ENCODE results near the gene CLTC. TPM values are rescaled to one million over a fixed set of nuclear protein-coding genes. Genes with fewer than 3 reads are reported as not detected.

Gene CLTC
- total and polyA plus RNA-seq, 2 of the 4 experiments (the other 2 are of a cell fraction): 181 to 641 TPM

DNA sequence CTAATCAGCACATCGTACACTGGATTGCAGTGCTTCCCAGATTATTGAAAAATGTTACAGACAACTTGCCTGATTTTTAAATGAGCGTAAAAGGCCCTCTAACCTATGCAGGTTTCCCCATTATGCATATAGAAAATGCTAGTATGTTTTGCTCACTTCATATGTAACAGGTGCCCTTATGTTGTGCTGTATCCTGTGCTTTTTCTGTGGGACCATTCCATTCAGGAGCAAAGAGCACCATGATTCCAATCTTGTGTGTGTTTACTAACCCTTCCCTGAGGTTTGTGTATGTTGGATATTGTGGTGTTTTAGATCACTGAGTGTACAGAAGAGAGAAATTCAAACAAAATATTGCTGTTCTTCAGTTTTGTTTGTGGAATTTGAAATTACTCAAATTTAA is 74.6 kb downstream of the CLTC start:
- intact Hi-C loops (cut with micrococcal nuclease): no loop called here
- Histone ChIP-seq H3K36me3 (ENCODE audit: control insufficient read depth, insufficient read depth, low read length) (peaks cover 57% of the 10 kb centered on the region), H4K5ac (ENCODE audit: low read depth, low read length) (no peak overlapping the region), H3K23ac (ENCODE audit: low read depth, low read length) (no peak overlapping the region), H3K9me3 (ENCODE audit: control insufficient read depth, insufficient read depth, low read length) (no peaks in the 10 kb centered on the region), H3K18ac (ENCODE audit: low read depth, low read length) (no peak overlapping the region), H2BK15ac (ENCODE audit: low read depth, low read length) (no peak overlapping the region), H4K91ac (ENCODE audit: insufficient read depth, low read depth, low read length) (no peak overlapping the region), H3K27ac (ENCODE audit: insufficient read depth, low read length) (no peak overlapping the region), H3K4me3 (ENCODE audit: insufficient read depth, low read depth, low read length) (no peak overlapping the region), H3K79me1 (ENCODE audit: low read depth in 1 of 2, low read length in 2 of 2) (peaks cover 36 to 63% of the 10 kb centered on the region in 2 experiments), H4K8ac (ENCODE audit: low read depth in 2 of 2, low read length in 2 of 2) (no peak overlapping the region), H3K27me3 (ENCODE audit: control insufficient read depth, insufficient read depth, low read length) (no peaks in the 10 kb centered on the region), H3K14ac (replicated peaks; ENCODE audit: low read depth, low read length) (no peak overlapping the region), H2BK20ac (ENCODE audit: low read depth, low read length) (no peak overlapping the region), H3K9me1 (ENCODE audit: insufficient read depth, low read length) (peaks cover 12% of the 10 kb centered on the region; the same call in 1 of the 2 replicates), H3K4ac (ENCODE audit: low read depth, low read length) (no peak overlapping the region), H2AK5ac (ENCODE audit: low read depth, low read length) (no peak overlapping the region), H3K4me2 (ENCODE audit: low read depth, low read length) (no peak overlapping the region), H2BK5ac (ENCODE audit: low read depth, low read length, poor library complexity, severe bottlenecking) (no peak overlapping the region), H3K4me1 (ENCODE audit: control insufficient read depth, insufficient read depth, low read length) (no peaks in the 10 kb centered on the region; the same call in 1 of the 2 replicates), H2AK9ac (replicated peaks; ENCODE audit: low read depth, low read length, poor library complexity) (no peak overlapping the region), H4K20me1 (ENCODE audit: insufficient read depth, low read length) (peaks cover 43% of the 10 kb centered on the region), H2AFZ (replicated peaks; ENCODE audit: low read length, poor library complexity) (no peak overlapping the region), H2BK120ac (ENCODE audit: low read depth, low read length) (no peak overlapping the region), H3K9ac (ENCODE audit: low read depth, low read length) (no peak overlapping the region), H3K56ac (ENCODE audit: extremely low read depth, insufficient read depth, low read length) (no peak overlapping the region)
- ATAC-seq (ENCODE audit: low read depth): no peak
- no TSS peak for BruUV-seq (replicated peaks)
- WGBS, 2 experiments (ENCODE audit: extremely low coverage in 2 of 2, insufficient read length in 1 of 2): no CpG with 5 or more reads among the region's 2 CpGs
- TF ChIP-seq MAFK (IDR thresholded peaks at IDR 0.05; ENCODE audit: low read depth, low read length) (no peak), CEBPB (IDR thresholded peaks at IDR 0.05; ENCODE audit: low read depth, low read length) (no peak), POLR2A (IDR thresholded peaks at IDR 0.05; ENCODE audit: low read depth, low read length) (no peak), CHD1 (IDR thresholded peaks at IDR 0.05; ENCODE audit: low read depth, low read length) (no peak), RFX5 (IDR thresholded peaks at IDR 0.05; ENCODE audit: low read depth, low read length) (no peak), BHLHE40 (IDR thresholded peaks at IDR 0.05; ENCODE audit: low read depth, low read length) (no peak), SMC3 (IDR thresholded peaks at IDR 0.05; ENCODE audit: low read depth, low read length) (no peak), MXI1 (IDR thresholded peaks at IDR 0.05; ENCODE audit: borderline replicate concordance, low read depth, low read length) (no peak), RAD21 (IDR thresholded peaks at IDR 0.05; ENCODE audit: low read length) (no peak), NFE2L2 (IDR thresholded peaks at IDR 0.05; ENCODE audit: low read depth, low read length) (no peak), RCOR1 (IDR thresholded peaks at IDR 0.05; ENCODE audit: insufficient replicate concordance, low read length) (no peak), FOS (IDR thresholded peaks at IDR 0.05; ENCODE audit: low read depth, low read length) (no peak), MAZ (IDR thresholded peaks at IDR 0.05; ENCODE audit: borderline replicate concordance, low read depth, low read length) (no peak)
- TF ChIP-seq, protein P1, sequence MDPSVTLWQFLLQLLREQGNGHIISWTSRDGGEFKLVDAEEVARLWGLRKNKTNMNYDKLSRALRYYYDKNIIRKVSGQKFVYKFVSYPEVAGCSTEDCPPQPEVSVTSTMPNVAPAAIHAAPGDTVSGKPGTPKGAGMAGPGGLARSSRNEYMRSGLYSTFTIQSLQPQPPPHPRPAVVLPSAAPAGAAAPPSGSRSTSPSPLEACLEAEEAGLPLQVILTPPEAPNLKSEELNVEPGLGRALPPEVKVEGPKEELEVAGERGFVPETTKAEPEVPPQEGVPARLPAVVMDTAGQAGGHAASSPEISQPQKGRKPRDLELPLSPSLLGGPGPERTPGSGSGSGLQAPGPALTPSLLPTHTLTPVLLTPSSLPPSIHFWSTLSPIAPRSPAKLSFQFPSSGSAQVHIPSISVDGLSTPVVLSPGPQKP (IDR thresholded peaks at IDR 0.05; ENCODE audit: borderline replicate concordance, low read depth, low read length): no peak
- TF ChIP-seq, protein P2, sequence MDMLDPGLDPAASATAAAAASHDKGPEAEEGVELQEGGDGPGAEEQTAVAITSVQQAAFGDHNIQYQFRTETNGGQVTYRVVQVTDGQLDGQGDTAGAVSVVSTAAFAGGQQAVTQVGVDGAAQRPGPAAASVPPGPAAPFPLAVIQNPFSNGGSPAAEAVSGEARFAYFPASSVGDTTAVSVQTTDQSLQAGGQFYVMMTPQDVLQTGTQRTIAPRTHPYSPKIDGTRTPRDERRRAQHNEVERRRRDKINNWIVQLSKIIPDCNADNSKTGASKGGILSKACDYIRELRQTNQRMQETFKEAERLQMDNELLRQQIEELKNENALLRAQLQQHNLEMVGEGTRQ (IDR thresholded peaks at IDR 0.05; ENCODE audit: low read depth, low read length): no peak
- TF ChIP-seq, protein P3, sequence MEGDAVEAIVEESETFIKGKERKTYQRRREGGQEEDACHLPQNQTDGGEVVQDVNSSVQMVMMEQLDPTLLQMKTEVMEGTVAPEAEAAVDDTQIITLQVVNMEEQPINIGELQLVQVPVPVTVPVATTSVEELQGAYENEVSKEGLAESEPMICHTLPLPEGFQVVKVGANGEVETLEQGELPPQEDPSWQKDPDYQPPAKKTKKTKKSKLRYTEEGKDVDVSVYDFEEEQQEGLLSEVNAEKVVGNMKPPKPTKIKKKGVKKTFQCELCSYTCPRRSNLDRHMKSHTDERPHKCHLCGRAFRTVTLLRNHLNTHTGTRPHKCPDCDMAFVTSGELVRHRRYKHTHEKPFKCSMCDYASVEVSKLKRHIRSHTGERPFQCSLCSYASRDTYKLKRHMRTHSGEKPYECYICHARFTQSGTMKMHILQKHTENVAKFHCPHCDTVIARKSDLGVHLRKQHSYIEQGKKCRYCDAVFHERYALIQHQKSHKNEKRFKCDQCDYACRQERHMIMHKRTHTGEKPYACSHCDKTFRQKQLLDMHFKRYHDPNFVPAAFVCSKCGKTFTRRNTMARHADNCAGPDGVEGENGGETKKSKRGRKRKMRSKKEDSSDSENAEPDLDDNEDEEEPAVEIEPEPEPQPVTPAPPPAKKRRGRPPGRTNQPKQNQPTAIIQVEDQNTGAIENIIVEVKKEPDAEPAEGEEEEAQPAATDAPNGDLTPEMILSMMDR (conservative IDR thresholded peaks at IDR 0.05; ENCODE audit: low read depth, low read length): no peak
- no peak for DNase-seq
- in situ Hi-C loops (cut with MboI; ENCODE audit: low sequenced_read_pairs): no loop called here
- dilution Hi-C loops (cut with HindIII; ENCODE audit: low sequenced_read_pairs, unreplicated experiment): no loop called here
- CTCF ChIA-PET: no interaction called here
- POLR2A ChIA-PET (ENCODE audit: unreplicated experiment): no interaction called here
